Panc1 (cell line): ENCODE measurements around the gene MRPL41. TPM values are rescaled to one million over a fixed set of nuclear protein-coding genes. Genes with fewer than 3 reads are reported as not detected.
A peak's percentile ranks its signal among the peaks of the same experiment; 100 is the strongest.

Experiments used
- ATAC-seq: fragments of 200-7000 bp; cut with Tn5 transposase; 2 replicates; pipeline ENCODE4 v1.9.1; 2020; ENCODE audit warnings: mild to moderate bottlenecking, moderate library complexity
- BruUV-seq: library from RNA; stranded (reverse); fragments of 400-500 nt; replicated peaks from 2 replicates; lab custom pipeline; 2021; lab: Mats Ljungman, UMichigan
- CTCF ChIA-PET: fragments of 300-600 bp; sonication (Branson Sonifier 250); formaldehyde crosslinking; loops from one replicate; lab custom pipeline; 2022; ENCODE audit warnings: antibody characterized with exemption; lab: Charles Lee
- POLR2A ChIA-PET: fragments of 300-600 bp; sonication (Branson Sonifier 250); formaldehyde crosslinking; loops from one replicate; lab custom pipeline; 2022; ENCODE audit warnings: antibody characterized with exemption; lab: Charles Lee
- DNase-seq: peaks from one replicate; pipeline ENCODE4 v3.0.0-alpha.2; 2010; ENCODE audit warnings: low read depth, low spot score
- H3K27ac ChIP-seq: 2 replicates; pipeline ENCODE4 v1.5.1; 2011; ENCODE audit warnings: mild to moderate bottlenecking, low read length, inconsistent platforms
- H3K27me3 ChIP-seq: fragments of 200-500 bp; sonication (Bioruptor generic); 2 replicates; pipeline ENCODE4 v1.6.0; 2014; ENCODE audit warnings: low read length, inconsistent platforms; ENCODE audit not compliant: control insufficient read depth, insufficient read depth
- H3K36me3 ChIP-seq: fragments of 200-500 bp; sonication (Bioruptor generic); 2 replicates; pipeline ENCODE4 v1.5.1; 2014; ENCODE audit warnings: inconsistent platforms, mild to moderate bottlenecking, low read length, moderate library complexity; ENCODE audit not compliant: control insufficient read depth, insufficient read depth
- H3K4me1 ChIP-seq: 2 replicates; pipeline ENCODE4 v1.5.1; 2011; ENCODE audit warnings: inconsistent platforms, mild to moderate bottlenecking, low read length, moderate library complexity; ENCODE audit not compliant: control insufficient read depth, insufficient read depth
- H3K4me3 ChIP-seq, 2 experiments: 2 replicates each; pipeline ENCODE4 v1.5.1; 2011 to 2012; ENCODE audit warnings: low read depth in 2 of 2, low read length in 2 of 2, mild to moderate bottlenecking in 2 of 2, inconsistent platforms in 1 of 2, moderate library complexity in 1 of 2
- H3K9me3 ChIP-seq: fragments of 200-500 bp; sonication (Bioruptor generic); 2 replicates; pipeline ENCODE4 v1.5.1; 2014; ENCODE audit warnings: low read depth, mild to moderate bottlenecking, inconsistent platforms, low read length, moderate library complexity; ENCODE audit not compliant: control insufficient read depth, insufficient read depth
- CTCF ChIP-seq: fragments of 450-650 bp; IDR thresholded peaks from 2 replicates; pipeline ENCODE4 v1.5.1; 2017; ENCODE audit warnings: mild to moderate bottlenecking
- POLR2AphosphoS5 ChIP-seq: IDR thresholded peaks from 2 replicates; pipeline ENCODE4 v1.6.1; 2012; ENCODE audit warnings: mild to moderate bottlenecking, low read depth, low read length, moderate library complexity
- REST ChIP-seq, 2 experiments: IDR thresholded peaks; 2 replicates each; pipeline ENCODE4 v1.6.1; 2011 to 2012; ENCODE audit warnings: low read depth in 2 of 2, control low read depth in 1 of 2, low read length in 1 of 2, mild to moderate bottlenecking in 1 of 2, moderate library complexity in 1 of 2; ENCODE audit not compliant: insufficient read depth in 1 of 2
- SIN3A ChIP-seq: IDR thresholded peaks from 2 replicates; pipeline ENCODE4 v1.6.1; 2012; ENCODE audit warnings: low read depth, mild to moderate bottlenecking, low read length, moderate library complexity, borderline replicate concordance; ENCODE audit not compliant: insufficient read depth
- TCF7L2 ChIP-seq: IDR thresholded peaks from 2 replicates; pipeline ENCODE4 v1.6.1; 2011; ENCODE audit warnings: mild to moderate bottlenecking, low read depth, low read length, inconsistent platforms
- in situ Hi-C: cut with HindIII; loops from 2 replicates; pipeline ENCODE4 v1.10.0; 2016; ENCODE audit warnings: low sequenced_read_pairs, low pct_unique_long_range_greater_than_20kb
- intact Hi-C: fragments of 100-400 bp; cut with micrococcal nuclease; formaldehyde crosslinking; loops from one replicate; pipeline ENCODE4 v1.10.0; 2022; ENCODE audit not compliant: unreplicated experiment
- total RNA-seq: library from RNA; stranded (reverse); gene quantifications from one replicate; pipeline ENCODE4 v1.2.1, GENCODE V29; 2021; ENCODE audit not compliant: unreplicated experiment

The MRPL41 gene
- total RNA-seq, 1 experiment from 2014 or later, result 86.4 TPM

DNA sequence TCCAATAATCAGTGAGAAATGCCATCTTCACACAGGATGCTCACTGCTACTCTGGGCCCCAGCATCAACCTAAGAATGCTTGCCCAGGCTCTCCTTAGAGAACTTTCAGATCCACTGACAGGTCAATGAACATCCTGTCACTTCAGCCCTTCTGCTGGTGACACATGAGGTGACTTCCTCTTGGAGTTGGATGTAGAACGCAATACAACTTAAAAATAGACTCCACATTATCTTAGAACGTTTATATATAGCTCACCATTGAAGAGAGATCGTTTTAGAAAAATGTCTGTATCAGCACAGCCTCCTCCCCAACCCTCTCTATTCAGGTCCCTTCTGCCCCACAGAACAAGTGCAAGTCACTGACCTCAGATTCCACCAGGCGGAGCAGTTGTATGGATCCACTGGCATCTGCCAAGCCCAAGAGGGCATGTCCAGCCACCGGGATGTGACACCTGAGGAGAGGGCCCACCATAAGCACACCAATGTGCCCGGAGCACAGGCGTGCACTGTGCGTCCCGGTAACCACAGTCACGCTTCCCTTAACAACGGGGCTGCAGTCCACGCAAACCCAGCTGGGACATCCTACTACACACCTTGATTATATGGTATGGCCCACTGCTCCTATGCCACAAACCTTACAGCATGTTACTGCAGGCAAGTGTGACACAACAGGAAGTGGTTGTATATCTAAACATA is 24.2 kb downstream of the MRPL41 start:
- H3K4me3 ChIP-seq, result no peak overlapping the region
- TF ChIP-seq SIN3A (no peak), TCF7L2 (no peak), POLR2AphosphoS5 (no peak), REST (IDR thresholded peaks at IDR 0.05; ENCODE audit: insufficient read depth in 1 of 2, low read depth in 2 of 2, low read length in 1 of 2) (no peak), CTCF (no peak)
- CTCF ChIA-PET, result no interaction called here
- H3K36me3 ChIP-seq, result peaks cover 3% of the 10 kb centered on the region; the same call in 1 of the 2 replicates
- in situ Hi-C loops, result no loop called here
- no peaks in the 10 kb centered on the region for H3K9me3 ChIP-seq
- intact Hi-C loops, result no loop called here
- BruUV-seq, result no TSS peak
- no peak for DNase-seq
- no peak overlapping the region for H3K27ac ChIP-seq
- H3K4me1 ChIP-seq, result peaks cover 3% of the 10 kb centered on the region; the same call in 1 of the 2 replicates
- H3K27me3 ChIP-seq, result no peaks in the 10 kb centered on the region
- POLR2A ChIA-PET, result no interaction called here
- ATAC-seq, result no peak

GRCh38 chr9:137578518-137579258 is 27.0 kb downstream of the MRPL41 start, which contains the start of gene DPH7:
Gene DPH7, minus strand, starts transcription at chr9:137578925. Its CDS starts 148 bp downstream, at chr9:137578777.
- TF ChIP-seq POLR2AphosphoS5 (peak; percentile 68), TCF7L2 (no peak), SIN3A (peak; percentile 61; the same call in 1 of the 2 replicates), CTCF (peak; percentile 94)
- DNase-seq (peak; percentile 13), ATAC-seq (peak; percentile 97)
- intact Hi-C loops, result no loop called here
- ChIA-PET CTCF (interaction anchor here (0.7 kb wide), 1 partner anchor 10 kb away, joined by 6 read pairs; no protein-coding TSS in a partner anchor), POLR2A (no interaction called here)
- BruUV-seq, result no TSS peak
- Histone ChIP-seq H3K27me3 (no peaks in the 10 kb centered on the region), H3K4me1 (peaks cover 3% of the 10 kb centered on the region; the same call in 1 of the 2 replicates), H3K27ac (peak within 1 kb of the TSS; percentile 79), H3K9me3 (no peaks in the 10 kb centered on the region), H3K4me3 (peak within 1 kb of the TSS; percentile 70 to 74), H3K36me3 (no peaks in the 10 kb centered on the region; the same call in 1 of the 2 replicates)
- in situ Hi-C loops, result no loop called here
